Measurements from ENCODE around the gene TTC12.

The TTC12 gene

DNA sequence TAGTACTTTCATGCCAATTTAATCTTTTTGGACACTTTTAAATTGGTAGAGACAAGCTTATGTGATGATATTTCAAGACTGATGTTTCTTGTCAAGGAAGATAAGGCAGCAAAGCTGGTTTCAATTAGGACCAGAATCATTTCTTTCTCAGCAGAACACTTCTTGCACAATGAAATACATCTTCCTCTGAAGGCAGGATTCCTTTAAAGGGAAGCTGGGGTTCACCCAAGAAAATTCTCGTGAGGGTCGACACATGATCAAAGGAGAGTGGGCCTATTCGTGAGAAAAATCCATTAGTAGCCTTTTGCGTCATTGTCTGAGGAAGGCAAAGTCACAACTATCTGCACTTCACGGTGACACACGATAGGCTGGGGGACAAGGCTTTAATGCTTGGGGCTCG is 17.6 kb downstream of the TTC12 start:
- Histone ChIP-seq H3K9me3 (ENCODE audit: insufficient read depth, low read depth, low read length) (no peaks in the 10 kb centered on the region), H3K4me3 (ENCODE audit: low read length) (no peak overlapping the region), H3K4me1 (ENCODE audit: insufficient read depth, low read length) (no peaks in the 10 kb centered on the region), H3K27ac (ENCODE audit: low read length) (no peak overlapping the region), H3K9ac (ENCODE audit: low read depth, low read length) (no peak overlapping the region), H3K27me3 (ENCODE audit: insufficient read depth, low read length) (no peaks in the 10 kb centered on the region), H3K36me3 (ENCODE audit: insufficient read depth, low read depth, low read length) (peaks cover 6% of the 10 kb centered on the region; the same call in 1 of the 2 replicates)

DNA sequence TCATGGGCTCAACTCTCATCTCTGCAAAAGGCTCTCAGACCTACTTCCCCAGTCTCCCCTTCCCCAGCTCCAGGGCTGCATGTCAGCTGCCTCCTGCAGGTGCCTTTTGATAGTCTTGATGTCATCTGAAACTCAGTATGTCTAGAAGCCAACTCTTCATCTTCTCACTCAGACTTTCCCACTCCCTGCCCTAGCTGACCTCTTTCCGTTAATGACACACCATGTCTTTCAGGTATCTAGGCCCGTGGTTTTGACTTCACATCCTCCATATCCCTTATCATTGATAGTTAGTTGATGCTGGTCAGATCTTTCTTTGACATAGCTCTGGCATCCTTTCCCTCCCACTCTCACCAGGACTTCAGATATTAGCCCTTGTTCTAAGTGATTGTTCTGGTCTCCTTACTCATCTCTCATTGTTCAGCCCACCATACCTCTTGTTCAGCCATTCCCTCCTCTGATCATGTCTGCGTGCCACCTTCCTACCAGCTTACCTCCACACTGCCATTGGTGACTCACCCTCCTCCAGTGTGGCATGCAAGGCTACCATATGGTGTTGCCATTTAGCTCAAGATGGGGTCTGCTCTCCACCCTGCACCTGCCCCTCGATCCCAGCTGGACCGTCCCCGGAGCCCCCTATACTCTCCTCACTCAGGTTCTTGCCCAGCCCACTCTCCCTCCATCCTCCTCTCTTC is 18.4 kb downstream of the TTC12 start:
- no peak overlapping the region for H3K4me3 ChIP-seq (ENCODE audit: low read length)
- H3K27ac ChIP-seq (ENCODE audit: low read length): no peak overlapping the region
- H3K27me3 ChIP-seq (ENCODE audit: insufficient read depth, low read length): no peaks in the 10 kb centered on the region
- no peak overlapping the region for H3K9ac ChIP-seq (ENCODE audit: low read depth, low read length)
- peaks cover 6% of the 10 kb centered on the region; the same call in 1 of the 2 replicates for H3K36me3 ChIP-seq (ENCODE audit: insufficient read depth, low read depth, low read length)
- H3K9me3 ChIP-seq (ENCODE audit: insufficient read depth, low read depth, low read length): no peaks in the 10 kb centered on the region
- no peaks in the 10 kb centered on the region for H3K4me1 ChIP-seq (ENCODE audit: insufficient read depth, low read length)

DNA sequence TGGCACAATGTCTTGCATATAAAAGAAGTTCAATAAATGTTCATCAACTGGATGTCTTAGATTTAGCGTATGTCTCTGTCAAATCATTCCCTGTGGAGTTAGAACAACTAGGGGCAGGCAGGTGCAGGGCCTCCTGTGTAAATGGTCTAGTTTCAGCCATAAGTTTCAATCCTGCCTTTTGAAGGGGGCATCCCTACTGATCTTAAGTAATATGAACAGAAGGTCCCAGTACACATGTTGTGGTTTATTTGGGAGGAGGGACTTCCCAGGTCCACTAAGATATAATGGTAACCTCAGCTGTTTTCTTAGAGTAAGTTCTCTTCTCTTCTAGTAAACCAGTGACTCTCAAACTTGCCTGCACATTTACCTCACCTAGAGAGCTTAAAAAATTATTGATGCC is 19.8 kb downstream of the TTC12 start:
- Histone ChIP-seq H3K27ac (ENCODE audit: low read length) (no peak overlapping the region), H3K9ac (ENCODE audit: low read depth, low read length) (no peak overlapping the region)

DNA sequence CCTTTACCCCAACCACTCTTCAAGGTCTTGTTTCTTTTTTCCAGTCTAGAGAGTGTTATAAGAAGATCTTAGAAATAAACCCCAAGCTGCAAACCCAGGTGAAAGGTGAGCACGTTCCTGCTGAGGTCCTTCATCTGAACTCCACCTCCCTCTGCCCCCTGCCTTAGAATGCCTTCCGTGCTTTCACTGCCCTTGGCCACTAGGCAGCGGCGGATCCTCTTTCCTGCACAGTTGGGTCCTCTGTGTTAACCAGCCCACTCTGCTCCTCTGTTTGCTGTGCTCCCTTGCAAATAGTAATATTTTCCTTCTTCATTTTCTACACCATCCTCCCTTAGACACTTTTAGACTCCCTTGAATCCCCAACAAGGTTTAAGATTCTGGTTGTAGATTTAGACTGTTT is 24.3 kb downstream of the TTC12 start:
- Histone ChIP-seq H3K9me3 (ENCODE audit: insufficient read depth, low read depth, low read length) (no peaks in the 10 kb centered on the region), H3K36me3 (ENCODE audit: insufficient read depth, low read depth, low read length) (peaks cover 8% of the 10 kb centered on the region; the same call in 1 of the 2 replicates), H3K9ac (ENCODE audit: low read depth, low read length) (no peak overlapping the region), H3K4me1 (ENCODE audit: insufficient read depth, low read length) (no peaks in the 10 kb centered on the region), H3K27me3 (ENCODE audit: insufficient read depth, low read length) (no peaks in the 10 kb centered on the region), H3K4me3 (ENCODE audit: low read length) (no peak overlapping the region), H3K27ac (ENCODE audit: low read length) (no peak overlapping the region)

More for the DNA sequence above, 19.8 kb downstream of the TTC12 start:
- Histone ChIP-seq H3K9me3 (ENCODE audit: insufficient read depth, low read depth, low read length) (no peaks in the 10 kb centered on the region), H3K4me3 (ENCODE audit: low read length) (no peak overlapping the region), H3K36me3 (ENCODE audit: insufficient read depth, low read depth, low read length) (peaks cover 7% of the 10 kb centered on the region), H3K27me3 (ENCODE audit: insufficient read depth, low read length) (no peaks in the 10 kb centered on the region), H3K4me1 (ENCODE audit: insufficient read depth, low read length) (no peaks in the 10 kb centered on the region)

DNA sequence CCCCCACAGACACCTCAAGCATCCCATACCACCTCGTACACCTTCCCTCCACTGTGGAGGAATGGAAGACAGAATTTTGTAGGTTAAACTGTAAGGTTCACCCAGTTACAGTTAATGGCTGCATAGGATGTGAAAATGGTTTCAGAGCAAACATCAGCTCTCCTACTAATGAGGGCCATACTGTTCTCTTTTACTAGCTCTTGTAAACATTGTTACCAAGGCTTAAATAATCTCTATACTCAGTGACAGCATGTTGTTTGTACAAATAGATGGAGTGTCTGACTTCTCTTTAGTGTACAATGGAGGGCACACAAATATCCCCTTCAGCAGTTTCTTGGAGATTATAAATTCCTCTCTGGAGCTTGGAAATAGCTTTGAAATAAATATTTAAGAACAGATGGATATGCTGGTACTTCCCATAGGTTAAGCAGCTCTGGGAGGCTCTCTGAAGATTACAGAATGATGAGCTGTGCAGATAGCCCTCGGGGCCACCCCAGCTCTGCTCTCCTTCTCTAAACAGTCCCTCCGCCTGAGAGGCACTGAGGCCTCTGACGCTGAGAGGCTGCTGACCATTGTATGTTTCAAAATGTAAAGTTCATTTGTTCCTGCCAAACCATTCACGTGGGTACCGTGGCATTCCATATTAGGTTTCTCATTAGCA is 25.7 kb downstream of the TTC12 start:
- Histone ChIP-seq H3K9me3 (ENCODE audit: insufficient read depth, low read depth, low read length) (no peaks in the 10 kb centered on the region), H3K4me3 (ENCODE audit: low read length) (no peak overlapping the region), H3K9ac (ENCODE audit: low read depth, low read length) (no peak overlapping the region), H3K4me1 (ENCODE audit: insufficient read depth, low read length) (no peaks in the 10 kb centered on the region), H3K27me3 (ENCODE audit: insufficient read depth, low read length) (no peaks in the 10 kb centered on the region), H3K27ac (ENCODE audit: low read length) (no peak overlapping the region), H3K36me3 (ENCODE audit: insufficient read depth, low read depth, low read length) (peaks cover 8% of the 10 kb centered on the region; the same call in 1 of the 2 replicates)

DNA sequence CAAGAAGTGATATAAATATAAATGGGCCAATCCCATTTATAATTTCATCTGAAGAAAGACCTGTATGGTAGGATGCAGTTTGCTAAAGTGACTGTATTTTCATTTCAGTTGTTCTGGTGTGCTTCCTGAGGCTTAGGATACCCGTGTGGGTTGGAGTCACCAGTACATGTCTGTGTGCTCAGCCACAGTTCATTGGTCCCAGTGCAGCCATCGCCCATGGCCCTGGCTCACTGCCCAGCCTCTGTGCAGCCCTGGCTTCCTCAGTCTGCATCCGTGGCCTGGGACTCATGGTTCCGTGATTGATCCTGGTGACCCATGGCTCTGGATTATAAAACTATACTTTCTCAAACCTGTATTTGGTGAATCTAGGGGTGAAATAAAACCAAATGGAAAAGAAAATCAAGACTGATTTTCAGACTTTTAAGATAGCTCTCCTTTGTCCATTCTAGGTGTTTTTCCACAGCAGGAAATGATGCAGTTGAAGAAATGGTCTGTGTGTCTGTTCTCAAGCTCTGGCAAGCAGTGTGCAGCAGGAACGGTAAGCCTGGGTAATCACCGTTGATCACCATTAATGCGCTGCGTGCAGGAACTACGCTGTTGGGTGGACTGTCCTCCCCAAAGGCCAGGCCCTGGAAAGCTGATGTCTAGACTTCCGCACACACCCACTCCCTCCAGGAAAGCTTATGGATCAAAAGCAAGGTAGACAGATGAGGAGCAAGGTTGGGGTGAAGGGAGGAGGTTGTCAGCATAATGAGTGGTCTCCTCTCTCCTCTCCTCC is 27.2 kb downstream of the TTC12 start:
- no peak overlapping the region for H3K4me3 ChIP-seq (ENCODE audit: low read length)
- no peaks in the 10 kb centered on the region for H3K9me3 ChIP-seq (ENCODE audit: insufficient read depth, low read depth, low read length)
- H3K4me1 ChIP-seq (ENCODE audit: insufficient read depth, low read length): no peaks in the 10 kb centered on the region
- H3K27ac ChIP-seq (ENCODE audit: low read length): no peak overlapping the region
- no peaks in the 10 kb centered on the region for H3K27me3 ChIP-seq (ENCODE audit: insufficient read depth, low read length)
- H3K9ac ChIP-seq (ENCODE audit: low read depth, low read length): no peak overlapping the region
- peaks cover 8% of the 10 kb centered on the region; the same call in 1 of the 2 replicates for H3K36me3 ChIP-seq (ENCODE audit: insufficient read depth, low read depth, low read length)

DNA sequence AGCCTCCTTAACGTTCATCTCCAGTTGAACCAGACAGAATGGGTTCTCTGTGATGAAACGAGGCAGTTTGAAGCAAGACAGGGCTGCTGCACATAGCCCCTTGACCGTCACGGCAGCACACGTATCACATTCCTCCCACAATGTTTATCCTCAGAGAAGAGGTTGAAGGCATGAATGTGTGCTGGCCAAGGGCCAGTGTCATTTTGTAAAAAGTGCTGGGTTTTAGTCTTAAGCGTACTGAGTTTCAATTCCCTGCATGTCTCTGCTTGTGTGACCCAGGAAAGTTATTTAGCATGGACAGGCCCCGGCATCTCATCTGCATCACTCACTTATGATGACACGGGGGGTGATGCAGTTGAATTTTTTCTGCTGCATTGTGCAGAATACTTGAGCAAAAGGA is 31.6 kb downstream of the TTC12 start:
- Histone ChIP-seq H3K27ac (ENCODE audit: low read length) (no peak overlapping the region), H3K9ac (ENCODE audit: low read depth, low read length) (no peak overlapping the region), H3K4me3 (ENCODE audit: low read length) (no peak overlapping the region), H3K4me1 (ENCODE audit: insufficient read depth, low read length) (no peaks in the 10 kb centered on the region), H3K36me3 (ENCODE audit: insufficient read depth, low read depth, low read length) (no peaks in the 10 kb centered on the region), H3K9me3 (ENCODE audit: insufficient read depth, low read depth, low read length) (no peaks in the 10 kb centered on the region), H3K27me3 (ENCODE audit: insufficient read depth, low read length) (no peaks in the 10 kb centered on the region)

DNA sequence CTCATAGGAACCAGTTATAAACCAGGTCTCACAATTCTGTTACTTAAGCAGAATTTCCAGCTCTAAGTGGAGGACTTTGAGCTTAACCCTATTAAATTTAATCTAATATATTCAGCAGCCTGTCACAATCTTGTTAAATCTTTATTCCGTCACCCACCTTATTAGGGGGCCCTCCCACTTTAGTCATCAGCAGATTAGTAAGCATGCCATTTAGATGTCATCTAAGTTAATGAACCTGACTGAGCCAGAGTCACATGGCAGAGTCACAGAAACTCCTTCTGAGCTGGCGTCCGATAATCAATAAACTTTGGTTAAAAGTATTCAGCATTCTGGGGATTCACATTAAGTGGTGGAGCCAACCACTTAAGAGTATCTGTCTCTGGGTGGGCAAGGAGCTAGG is 35.1 kb downstream of the TTC12 start:
- Histone ChIP-seq H3K9ac (ENCODE audit: low read depth, low read length) (no peak overlapping the region), H3K36me3 (ENCODE audit: insufficient read depth, low read depth, low read length) (no peaks in the 10 kb centered on the region), H3K9me3 (ENCODE audit: insufficient read depth, low read depth, low read length) (no peaks in the 10 kb centered on the region), H3K27me3 (ENCODE audit: insufficient read depth, low read length) (no peaks in the 10 kb centered on the region), H3K27ac (ENCODE audit: low read length) (no peak overlapping the region), H3K4me1 (ENCODE audit: insufficient read depth, low read length) (no peaks in the 10 kb centered on the region), H3K4me3 (ENCODE audit: low read length) (no peak overlapping the region)

DNA sequence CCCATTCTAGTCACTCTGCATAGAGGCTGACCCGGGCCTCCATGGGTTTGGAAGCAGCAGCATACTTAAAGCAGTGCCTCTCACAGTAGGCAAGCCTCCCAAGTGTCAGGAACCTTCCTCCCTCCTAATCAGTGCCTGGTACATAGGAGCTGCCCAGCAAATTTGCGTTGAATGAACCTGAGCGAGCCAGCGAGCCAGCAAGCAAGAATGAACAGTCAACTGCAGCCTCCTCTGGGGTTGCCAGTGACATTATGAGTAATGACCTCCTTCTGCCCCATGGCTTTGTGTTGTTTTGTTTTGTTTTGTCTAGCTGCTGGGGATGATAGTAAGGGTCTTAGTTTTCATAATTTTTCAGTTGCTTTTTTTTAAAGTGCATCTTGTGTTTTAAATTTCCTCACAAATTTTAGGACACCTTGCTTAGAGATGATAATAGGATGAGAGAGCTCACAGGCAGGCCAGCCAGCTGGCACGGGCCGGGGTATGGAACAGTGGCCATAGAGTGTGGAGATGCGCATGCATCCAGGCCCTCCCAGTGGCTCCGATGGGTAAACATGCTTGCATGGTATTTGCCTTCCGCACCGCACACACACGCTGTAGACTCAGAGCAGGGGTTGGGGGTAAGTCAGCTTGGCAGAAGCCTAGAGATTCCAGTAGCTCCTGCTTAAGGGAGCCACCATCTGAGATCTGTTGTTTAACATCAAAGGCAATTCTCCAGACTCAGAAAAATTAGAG is 36.1 kb downstream of the TTC12 start:
- Histone ChIP-seq H3K27me3 (ENCODE audit: insufficient read depth, low read length) (no peaks in the 10 kb centered on the region), H3K36me3 (ENCODE audit: insufficient read depth, low read depth, low read length) (no peaks in the 10 kb centered on the region), H3K27ac (ENCODE audit: low read length) (no peak overlapping the region), H3K9ac (ENCODE audit: low read depth, low read length) (no peak overlapping the region), H3K9me3 (ENCODE audit: insufficient read depth, low read depth, low read length) (no peaks in the 10 kb centered on the region), H3K4me1 (ENCODE audit: insufficient read depth, low read length) (no peaks in the 10 kb centered on the region), H3K4me3 (ENCODE audit: low read length) (no peak overlapping the region)

DNA sequence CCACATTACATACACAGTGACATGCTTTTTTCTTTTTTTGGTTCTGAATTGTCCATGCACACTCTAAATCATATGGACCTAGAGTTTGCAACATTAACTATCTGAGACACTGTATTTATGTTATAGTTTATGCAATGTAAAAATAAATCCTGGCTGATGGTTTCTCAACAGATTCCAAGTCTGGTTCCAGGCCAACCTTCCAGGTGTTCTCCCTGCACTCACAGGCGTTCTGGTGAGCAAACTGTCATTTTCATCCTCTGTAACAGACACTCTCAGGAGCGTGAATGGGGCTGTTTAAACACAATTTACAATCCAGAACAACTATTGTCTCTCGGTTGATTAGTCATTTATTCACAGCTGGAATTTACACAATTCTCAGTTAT is 36.7 kb downstream of the TTC12 start:
- H3K9me3 ChIP-seq (ENCODE audit: insufficient read depth, low read depth, low read length): no peaks in the 10 kb centered on the region
- H3K27me3 ChIP-seq (ENCODE audit: insufficient read depth, low read length): no peaks in the 10 kb centered on the region
- no peak overlapping the region for H3K4me3 ChIP-seq (ENCODE audit: low read length)
- H3K4me1 ChIP-seq (ENCODE audit: insufficient read depth, low read length): no peaks in the 10 kb centered on the region
- H3K9ac ChIP-seq (ENCODE audit: low read depth, low read length): no peak overlapping the region
- H3K27ac ChIP-seq (ENCODE audit: low read length): no peak overlapping the region
- H3K36me3 ChIP-seq (ENCODE audit: insufficient read depth, low read depth, low read length): no peaks in the 10 kb centered on the region

DNA sequence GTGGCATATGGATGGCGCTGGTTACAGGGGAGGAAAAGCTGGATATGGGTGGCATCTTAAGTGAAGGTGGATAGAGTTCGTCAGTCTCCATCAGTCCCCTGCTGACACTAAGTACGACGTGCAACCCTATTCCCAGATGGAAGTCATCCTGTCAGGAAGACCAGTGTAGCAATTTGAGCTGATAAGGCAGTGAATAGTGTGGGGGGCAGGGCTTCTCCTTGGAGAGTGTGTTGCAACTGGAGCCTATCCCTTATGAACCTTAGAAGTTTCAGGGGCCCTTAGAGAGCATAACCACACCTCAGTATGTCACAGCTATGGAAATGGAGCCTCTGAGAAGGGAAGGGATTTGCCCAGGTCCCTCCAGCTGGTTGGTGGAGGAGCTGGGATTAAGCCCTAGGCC is 37.1 kb downstream of the TTC12 start:
- no peaks in the 10 kb centered on the region for H3K36me3 ChIP-seq (ENCODE audit: insufficient read depth, low read depth, low read length)

More for the DNA sequence above, 37.1 kb downstream of the TTC12 start:
- Histone ChIP-seq H3K4me1 (ENCODE audit: insufficient read depth, low read length) (no peaks in the 10 kb centered on the region), H3K27me3 (ENCODE audit: insufficient read depth, low read length) (no peaks in the 10 kb centered on the region), H3K4me3 (ENCODE audit: low read length) (no peak overlapping the region), H3K9me3 (ENCODE audit: insufficient read depth, low read depth, low read length) (no peaks in the 10 kb centered on the region), H3K27ac (ENCODE audit: low read length) (no peak overlapping the region), H3K9ac (ENCODE audit: low read depth, low read length) (no peak overlapping the region)
